Vagina (tissue), 2 donors: ENCODE measurements around the gene KCNA2.

Experiments
- CTCF ChIP-seq, 3 experiments: fragments of 450-650 bp in 2 of 3; fragments of 200-600 bp in 1 of 3; sonication (generic) in 1 of 3; IDR thresholded peaks; one replicate each; pipeline ENCODE4 v1.5.1; 2017 to 2019; ENCODE audit warnings: antibody characterized with exemption in 3 of 3, mild to moderate bottlenecking in 2 of 3, moderate library complexity in 2 of 3
- POLR2A ChIP-seq, 2 donors: fragments of 450-650 bp; IDR thresholded peaks; one replicate each; pipeline ENCODE4 v1.6.1; 2017; ENCODE audit warnings: antibody characterized with exemption in 2 of 2, mild to moderate bottlenecking in 2 of 2, moderate library complexity in 2 of 2
- POLR2AphosphoS5 ChIP-seq, 2 donors: sonication (generic); formaldehyde crosslinking; IDR thresholded peaks; one replicate each; pipeline ENCODE4 v1.9.0; 2017; ENCODE audit warnings: antibody characterized with exemption in 2 of 2, mild to moderate bottlenecking in 2 of 2, low read depth in 1 of 2; ENCODE audit not compliant: insufficient read depth in 1 of 2

DNA sequence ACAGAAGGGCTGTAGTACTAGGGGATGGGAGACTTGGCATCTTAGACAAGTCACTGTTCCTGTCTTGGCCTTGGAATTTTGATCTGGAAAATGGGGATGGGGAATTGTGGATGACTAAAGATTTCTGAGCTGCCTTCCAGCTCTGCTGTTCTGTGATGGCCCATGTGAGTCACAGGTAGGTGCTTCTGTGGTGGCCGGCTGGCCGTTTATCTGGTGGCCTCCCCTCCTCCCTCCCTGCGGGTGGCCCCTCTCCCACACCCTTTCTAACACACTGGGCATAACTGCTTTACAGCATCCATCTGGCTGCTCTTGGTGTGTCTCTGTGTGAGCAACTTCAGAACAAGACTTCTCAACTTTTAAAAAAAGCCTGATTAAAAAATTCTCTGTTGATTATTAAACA, 35.9 kb downstream of the KCNA2 start:
- no peak for TF ChIP-seq CTCF (IDR thresholded peaks at IDR 0.05)
- TF ChIP-seq POLR2AphosphoS5 (IDR thresholded peaks at IDR 0.05; ENCODE audit: insufficient read depth in 1 of 2, low read depth in 1 of 2): no peak
- no peak for TF ChIP-seq POLR2A (IDR thresholded peaks at IDR 0.05)
